AG04449 (cell line): ENCODE results near the gene ABCE1.
A peak's percentile ranks its signal among the peaks of the same experiment; 100 is the strongest.

Source experiments
- CTCF ChIA-PET: fragments of 350-600 bp; formaldehyde crosslinking; extraction: SDS; loops from one replicate; lab custom pipeline; 2021; ENCODE audit warnings: antibody characterized with exemption; lab: Yijun Ruan, JAX
- POLR2A ChIA-PET: fragments of 400-600, 350-600 bp; formaldehyde crosslinking; extraction: SDS; loops from one replicate; lab custom pipeline; 2020; ENCODE audit warnings: antibody characterized with exemption, inconsistent platforms; lab: Yijun Ruan, JAX
- DNase-seq: peaks from one replicate; pipeline ENCODE4 v3.0.0-alpha.2; 2010; ENCODE audit warnings: low read depth, low spot score
- H3K4me3 ChIP-seq: 2 replicates; pipeline ENCODE4 v1.5.1; 2011; ENCODE audit warnings: low read depth, mild to moderate bottlenecking, control low read depth, low read length
- CTCF ChIP-seq: IDR thresholded peaks from one replicate; pipeline ENCODE4 v1.5.1; 2011; ENCODE audit warnings: mild to moderate bottlenecking, moderate library complexity, low read length, control low read depth, inconsistent platforms; ENCODE audit not compliant: insufficient read depth; ENCODE audit errors: missing control alignments

The ABCE1 gene

GRCh38 chr4:145076469-145076855, 21.6 kb upstream of the ABCE1 start:
- ChIA-PET CTCF (interaction anchor here (0.6 to 1.1 kb wide), 5 partner anchors 10 to 524 kb away, joined by 3 to 4 read pairs (median 3); no protein-coding TSS in a partner anchor), POLR2A (no interaction called here)
- no peak for DNase-seq
- H3K4me3 ChIP-seq, result no peak overlapping the region
- TF ChIP-seq CTCF, result no peak

DNA sequence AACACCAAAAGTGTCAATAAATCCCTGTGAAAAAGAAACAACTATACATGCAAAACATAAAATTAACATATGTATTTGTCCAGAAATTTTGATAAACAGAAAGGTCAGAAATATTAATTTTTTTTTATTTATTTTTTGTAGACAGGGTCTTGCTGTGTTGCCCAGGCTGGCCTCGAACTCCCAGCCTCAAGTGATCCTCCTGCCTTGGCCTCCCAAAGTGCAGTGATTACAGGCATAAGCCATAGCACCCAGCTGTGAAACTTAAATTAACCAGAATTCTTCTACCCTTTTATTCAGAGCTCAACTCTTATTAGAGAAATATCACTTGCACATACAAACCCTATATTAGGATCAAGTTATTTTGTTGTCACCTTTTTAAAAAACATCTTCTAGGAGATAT, 16.4 kb upstream of the ABCE1 start:
- ChIA-PET POLR2A (no interaction called here), CTCF (interaction anchor here (1.0 to 2.6 kb wide), 3 partner anchors 9 to 20 kb away, joined by 3 to 6 read pairs (median 4); partner anchors contain the start of genes ABCE1 and ANAPC10)
- no peak for DNase-seq
- no peak overlapping the region for H3K4me3 ChIP-seq
- no peak for TF ChIP-seq CTCF

GRCh38 chr4:145083891-145084605, 14.1 kb upstream of the ABCE1 start:
- ChIA-PET POLR2A (interaction anchor here (0.6 to 1.0 kb wide), 2 partner anchors 14 to 15 kb away, joined by 3 read pairs; partner anchors contain the start of gene ANAPC10), CTCF (interaction anchor here (0.7 to 2.0 kb wide), 2 partner anchors 22 to 910 kb away, joined by 3 to 8 read pairs; no protein-coding TSS in a partner anchor)
- TF ChIP-seq CTCF, result no peak
- H3K4me3 ChIP-seq, result no peak overlapping the region
- DNase-seq, result no peak

DNA sequence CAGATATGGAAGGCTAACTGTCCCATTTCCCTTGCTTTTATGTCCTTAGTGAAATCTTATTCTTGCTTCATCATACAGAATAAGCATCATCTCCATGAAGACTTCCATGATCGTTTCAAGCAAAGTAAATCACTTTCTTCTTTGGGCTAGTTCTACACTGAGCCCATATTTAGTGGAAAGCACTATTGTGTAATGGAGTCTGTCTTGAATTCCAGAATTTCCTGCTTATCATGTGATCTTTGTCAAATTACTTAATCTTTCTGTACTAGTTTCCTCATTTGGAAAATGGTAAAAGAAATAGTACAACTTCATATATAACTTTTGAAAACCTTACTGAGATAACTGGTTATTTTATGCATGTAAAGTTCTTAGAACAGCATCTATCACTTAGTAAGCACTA, 7.7 kb upstream of the ABCE1 start:
- DNase-seq, result no peak
- no peak for TF ChIP-seq CTCF
- CTCF ChIA-PET, result interaction anchor here (1.3 kb wide), 1 partner anchor 8 kb away, joined by 3 read pairs; no protein-coding TSS in a partner anchor
- no peak overlapping the region for H3K4me3 ChIP-seq
- POLR2A ChIA-PET, result no interaction called here

DNA sequence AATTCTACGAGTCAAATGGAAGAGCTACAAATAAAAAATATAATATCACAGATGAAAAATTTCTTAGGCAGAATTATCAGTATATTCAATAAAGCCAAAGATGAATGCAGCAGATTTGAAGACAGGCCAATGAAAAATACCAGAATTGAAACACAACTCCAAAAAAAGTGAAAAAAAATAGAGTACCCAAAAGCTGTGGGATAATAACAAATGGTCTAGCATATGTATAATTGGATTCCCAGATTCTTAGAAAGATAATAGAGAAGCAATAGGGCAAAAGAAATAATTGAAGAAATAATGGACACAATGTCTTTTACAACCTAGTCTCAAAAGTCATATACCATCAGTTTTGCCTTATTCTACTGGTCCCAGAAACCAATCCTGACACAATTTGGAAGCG, 4.5 kb upstream of the ABCE1 start:
- no peak for TF ChIP-seq CTCF
- POLR2A ChIA-PET, result no interaction called here
- no peak for DNase-seq
- CTCF ChIA-PET, result interaction anchor here (1.1 kb wide), 1 partner anchor 916 kb away, joined by 3 read pairs; no protein-coding TSS in a partner anchor
- no peak overlapping the region for H3K4me3 ChIP-seq

GRCh38 chr4:145097331-145097820, 735 bp upstream of the ABCE1 start:
- CTCF ChIA-PET, result interaction anchor here (0.9 to 1.9 kb wide), 8 partner anchors 9 to 930 kb away, joined by 3 to 7 read pairs (median 4); no protein-coding TSS in a partner anchor
- POLR2A ChIA-PET, result interaction anchor here (0.6 to 0.9 kb wide), 2 partner anchors 13 to 522 kb away, joined by 3 read pairs; no protein-coding TSS in a partner anchor
- peak overlapping the region; percentile 91 for H3K4me3 ChIP-seq
- DNase-seq, result no peak
- TF ChIP-seq CTCF, result no peak
